Stimulated activated CD4-positive, alpha-beta T cell treated with anti-CD3 and anti-CD28 coated beads, Interleukin-1b, Interleukin-23, amount 100 ng/mL, for 48 hours (primary cell): ENCODE data around the gene ZNF813.

Experiments
- DNase-seq: peaks from one replicate; pipeline ENCODE4 v3.0.0-alpha.2; 2020

The ZNF813 gene

DNA sequence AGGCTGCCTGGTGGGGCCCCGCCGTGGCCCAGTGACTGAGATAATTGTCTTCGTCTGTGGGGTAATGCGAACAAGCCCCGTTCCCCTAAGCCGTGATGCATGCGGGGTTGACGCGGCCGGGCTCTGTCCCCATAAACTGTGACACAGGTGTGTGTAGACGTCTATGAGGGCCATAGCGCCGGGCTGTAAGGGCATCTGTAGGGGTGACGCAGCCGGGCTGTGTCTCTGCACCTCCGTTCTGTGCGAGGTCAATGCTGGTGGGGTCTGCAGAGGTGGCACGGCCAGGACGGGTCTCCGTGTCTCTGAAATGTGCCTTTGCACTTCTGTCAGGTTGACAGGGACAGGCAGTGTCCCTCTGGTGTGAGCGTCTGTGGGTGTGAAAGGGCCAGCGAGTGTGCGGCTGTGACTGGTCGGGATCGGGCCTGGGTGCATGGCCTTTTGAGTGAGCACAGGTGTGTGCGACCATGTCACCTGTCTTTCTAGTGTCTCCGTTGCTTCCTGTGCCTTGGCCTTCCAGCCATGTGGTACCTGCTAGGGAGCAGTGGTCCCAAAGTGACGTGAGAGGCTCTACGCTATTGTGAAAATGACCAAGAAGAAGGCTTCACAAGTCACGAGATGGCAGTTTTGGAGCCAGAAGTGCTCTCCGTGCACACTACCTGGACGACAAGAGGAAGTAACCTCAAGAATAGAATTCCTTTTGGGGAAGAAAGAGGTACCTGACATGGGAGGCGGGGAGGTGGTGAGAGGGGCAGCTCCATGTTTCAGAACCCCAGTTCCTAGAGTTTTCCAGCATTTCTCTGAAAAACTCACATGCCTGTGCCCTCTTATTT is 54.1 kb downstream of the ZNF813 start:
- DNase-seq: peak; percentile 6

DNA sequence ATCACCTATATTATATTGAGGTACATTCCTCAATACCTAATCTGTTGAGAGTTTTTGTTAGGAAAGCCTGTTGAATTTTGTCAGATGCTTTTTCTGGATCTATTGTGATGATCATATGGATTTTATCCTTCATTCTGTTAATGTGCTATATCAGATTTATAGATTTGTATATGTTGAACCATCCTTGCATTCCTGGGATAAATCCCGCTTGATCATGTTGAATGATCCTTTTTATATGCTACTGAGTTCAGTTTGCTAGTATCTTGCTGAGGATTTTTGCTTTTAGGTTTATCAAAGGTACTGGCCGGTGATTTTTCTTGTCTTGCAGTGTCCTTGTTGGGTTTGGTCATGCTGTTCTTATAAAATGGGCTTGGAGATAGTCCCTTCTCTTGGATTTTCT is 58.4 kb downstream of the ZNF813 start:
- no peak for DNase-seq

- no peak for DNase-seq
Observed at GRCh38 chr19:53530622-53531021, 63.1 kb downstream of the ZNF813 start.

GRCh38 chr19:53531457-53531856 is 63.9 kb downstream of the ZNF813 start:
- DNase-seq: no peak

DNA sequence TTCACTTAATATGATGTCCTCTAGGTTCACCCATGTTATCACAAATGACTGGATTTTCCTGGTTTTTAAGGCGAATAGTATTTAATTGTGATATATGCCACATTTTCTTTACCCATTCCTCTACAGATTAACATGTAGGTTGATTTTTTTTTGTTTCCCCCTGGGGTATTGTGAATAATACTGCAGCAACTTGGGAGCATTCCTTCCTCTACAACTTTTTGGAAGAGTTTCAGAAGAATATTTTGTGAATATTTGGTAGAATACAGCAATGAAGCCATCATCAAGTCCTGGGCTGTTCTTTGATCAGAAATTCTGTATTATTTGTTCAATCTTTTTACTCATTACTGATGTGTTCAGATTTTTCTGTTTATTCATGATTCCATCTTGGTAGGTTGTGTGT is 64.8 kb downstream of the ZNF813 start:
- no peak for DNase-seq

DNA sequence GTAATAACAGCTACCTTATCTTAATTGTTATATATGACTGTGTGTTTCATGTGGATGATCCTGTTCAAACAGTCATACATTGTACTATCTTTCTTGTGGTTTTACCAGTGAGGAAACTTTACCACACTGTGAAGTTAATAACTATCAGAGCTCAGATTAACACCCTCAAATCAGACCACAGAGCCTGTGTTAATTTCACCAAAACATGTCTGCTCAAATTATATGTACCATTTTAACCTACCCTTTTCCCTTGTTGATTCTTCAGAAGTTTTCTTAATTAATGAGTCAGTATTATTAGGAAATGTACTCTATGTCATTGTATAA is 68.7 kb downstream of the ZNF813 start:
- DNase-seq: no peak

DNA sequence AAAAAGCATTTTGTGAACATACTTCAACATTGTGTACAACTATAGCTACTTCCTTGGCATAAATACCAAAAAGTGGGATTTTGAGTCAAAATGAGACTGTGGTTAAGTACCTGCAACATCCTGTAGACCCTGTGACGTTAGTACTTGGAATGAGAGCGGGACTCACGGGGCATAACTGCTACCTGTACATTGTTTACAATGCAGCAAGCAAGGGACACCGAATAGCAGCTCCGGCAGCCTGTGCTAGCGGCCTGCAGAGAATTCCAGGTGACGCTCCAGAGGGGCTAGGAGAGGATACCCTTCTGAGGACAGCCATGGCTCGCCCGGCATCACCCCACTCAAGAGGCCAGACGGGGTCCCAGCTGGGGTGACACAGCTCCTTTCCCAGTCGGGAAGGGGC is 69.6 kb downstream of the ZNF813 start:
- DNase-seq: no peak

GRCh38 chr19:53537521-53538377 is 70.2 kb downstream of the ZNF813 start, which contains the start of gene ZNF331:
TSS of gene ZNF331 (plus strand) at chr19:53538145. CDS start at chr19:53569377, 31,232 bp downstream.
- peak; percentile 88 for DNase-seq

- no peak for DNase-seq
Observed at GRCh38 chr19:53538378-53539109, 71.0 kb downstream of the ZNF813 start.

DNA sequence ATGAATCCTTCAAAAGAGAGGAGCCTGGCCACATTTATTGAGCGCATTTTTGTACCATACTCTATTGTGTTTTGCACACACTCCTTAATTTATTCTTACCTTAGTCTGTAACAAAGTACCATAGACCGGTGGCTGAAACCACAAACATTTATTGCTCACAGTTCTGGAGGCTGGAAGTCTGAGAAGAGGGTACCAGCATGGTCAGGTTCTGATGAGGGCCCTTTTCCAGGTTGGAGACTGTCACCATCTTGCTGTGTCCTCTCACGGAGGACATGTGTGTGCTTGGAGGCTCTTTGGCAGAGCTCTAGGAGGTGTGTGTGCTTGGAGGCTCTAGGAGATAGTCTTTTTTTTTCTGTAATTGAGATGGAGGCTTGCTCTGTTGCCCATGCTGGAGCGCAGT is 72.6 kb downstream of the ZNF813 start:
- no peak for DNase-seq

DNA sequence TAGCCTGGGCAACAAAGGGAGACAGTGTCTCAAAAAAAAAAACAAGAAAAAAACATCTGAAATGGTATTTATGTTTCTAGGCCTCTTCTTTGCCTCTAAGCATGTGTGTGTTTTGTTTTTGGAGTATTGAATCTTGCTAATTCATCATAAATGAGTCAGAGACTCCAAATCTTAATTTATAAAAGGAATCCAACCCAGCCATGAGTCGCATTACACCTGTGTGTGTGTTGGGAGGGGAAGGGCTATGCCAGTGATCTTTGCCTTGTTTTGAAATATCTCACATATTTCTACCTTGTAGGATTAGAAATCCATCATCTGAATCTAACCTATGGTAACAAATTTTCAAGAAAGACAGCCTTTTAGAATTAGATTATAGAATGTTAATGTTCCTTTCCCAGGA is 74.4 kb downstream of the ZNF813 start:
- no peak for DNase-seq

GRCh38 chr19:53545271-53546065 is 77.9 kb downstream of the ZNF813 start:
- no peak for DNase-seq
